Astrocyte (in vitro differentiated cells and primary cell): ENCODE data around the gene LIMA1. TPM values are rescaled to one million over a fixed set of nuclear protein-coding genes. Genes with fewer than 3 reads are reported as not detected.

ENCODE experiments used
- DNase-seq: peaks from one replicate; pipeline ENCODE4 v3.0.0-alpha.2; 2010; ENCODE audit warnings: low read depth
- FAIRE-seq: peaks from 2 replicates; lab custom pipeline; 2011; peaks lifted over from hg19 to GRCh38; lab: Jason Lieb, UNC
- H2AFZ ChIP-seq: 2 replicates; pipeline ENCODE4 v1.6.0; 2012; ENCODE audit warnings: low read depth, low read length, inconsistent platforms
- H3K27ac ChIP-seq: 2 replicates; pipeline ENCODE4 v1.5.1; 2011; ENCODE audit warnings: low read depth, low read length, inconsistent platforms
- H3K27me3 ChIP-seq: 2 replicates; pipeline ENCODE4 v1.6.0; 2011; ENCODE audit warnings: low read length, inconsistent platforms; ENCODE audit not compliant: insufficient read depth
- H3K36me3 ChIP-seq: 2 replicates; pipeline ENCODE4 v1.5.1; 2011; ENCODE audit warnings: low read length, inconsistent platforms; ENCODE audit not compliant: insufficient read depth
- H3K4me1 ChIP-seq: 2 replicates; pipeline ENCODE4 v1.5.1; 2011; ENCODE audit warnings: low read length, inconsistent platforms; ENCODE audit not compliant: insufficient read depth
- H3K4me2 ChIP-seq: 2 replicates; pipeline ENCODE4 v1.6.0; 2012; ENCODE audit warnings: low read length, inconsistent platforms
- H3K4me3 ChIP-seq: 2 replicates; pipeline ENCODE4 v1.5.1; 2011; ENCODE audit warnings: low read depth, mild to moderate bottlenecking, low read length, inconsistent platforms; ENCODE audit not compliant: insufficient read depth
- H3K79me2 ChIP-seq: 2 replicates; pipeline ENCODE4 v1.6.0; 2012; ENCODE audit warnings: mild to moderate bottlenecking, low read length, inconsistent platforms; ENCODE audit not compliant: insufficient read depth
- H3K9ac ChIP-seq: 2 replicates; pipeline ENCODE4 v1.6.0; 2012; ENCODE audit warnings: mild to moderate bottlenecking, low read length, inconsistent platforms
- H3K9me3 ChIP-seq: 2 replicates; pipeline ENCODE4 v1.5.1; 2012; ENCODE audit warnings: low read depth, mild to moderate bottlenecking, low read length, inconsistent platforms; ENCODE audit not compliant: insufficient read depth
- H4K20me1 ChIP-seq: 2 replicates; pipeline ENCODE4 v1.6.0; 2012; ENCODE audit warnings: low read length, inconsistent platforms; ENCODE audit not compliant: insufficient read depth
- H3K27ac Mint-ChIP-seq: one replicate; pipeline ENCODE4 v1.8.0; 2021; ENCODE audit warnings: mild to moderate bottlenecking, mixed read lengths; ENCODE audit not compliant: unreplicated experiment
- H3K27me3 Mint-ChIP-seq: one replicate; pipeline ENCODE4 v1.8.0; 2021; ENCODE audit warnings: low read depth, mixed read lengths; ENCODE audit not compliant: unreplicated experiment
- H3K36me3 Mint-ChIP-seq: one replicate; pipeline ENCODE4 v1.8.0; 2021; ENCODE audit warnings: low read depth, mixed read lengths; ENCODE audit not compliant: unreplicated experiment
- H3K4me1 Mint-ChIP-seq: one replicate; pipeline ENCODE4 v1.8.0; 2021; ENCODE audit warnings: low read depth, mixed read lengths; ENCODE audit not compliant: unreplicated experiment
- H3K4me3 Mint-ChIP-seq: one replicate; pipeline ENCODE4 v1.8.0; 2021; ENCODE audit warnings: mild to moderate bottlenecking, moderate library complexity, mixed read lengths; ENCODE audit not compliant: unreplicated experiment
- H3K9me3 Mint-ChIP-seq: one replicate; pipeline ENCODE4 v1.8.0; 2021; ENCODE audit warnings: mild to moderate bottlenecking, mixed read lengths; ENCODE audit not compliant: unreplicated experiment
- EZH2 ChIP-seq: IDR thresholded peaks from 2 replicates; pipeline ENCODE4 v1.6.1; 2012; ENCODE audit warnings: mild to moderate bottlenecking, low read length, inconsistent platforms; ENCODE audit not compliant: insufficient read depth
- total RNA-seq: library from RNA; stranded (reverse); gene quantifications from 2 replicates; pipeline ENCODE4 v1.2.1, GENCODE V29; 2021
- TF ChIP-seq, protein P1 (sequence below): IDR thresholded peaks from 2 replicates; pipeline ENCODE4 v1.5.1; 2011; ENCODE audit warnings: low read depth, mild to moderate bottlenecking, inconsistent platforms, low read length, moderate library complexity; ENCODE audit not compliant: insufficient read depth

Gene LIMA1
- total RNA-seq, 1 donor from 2014 or later = 173 TPM

DNA sequence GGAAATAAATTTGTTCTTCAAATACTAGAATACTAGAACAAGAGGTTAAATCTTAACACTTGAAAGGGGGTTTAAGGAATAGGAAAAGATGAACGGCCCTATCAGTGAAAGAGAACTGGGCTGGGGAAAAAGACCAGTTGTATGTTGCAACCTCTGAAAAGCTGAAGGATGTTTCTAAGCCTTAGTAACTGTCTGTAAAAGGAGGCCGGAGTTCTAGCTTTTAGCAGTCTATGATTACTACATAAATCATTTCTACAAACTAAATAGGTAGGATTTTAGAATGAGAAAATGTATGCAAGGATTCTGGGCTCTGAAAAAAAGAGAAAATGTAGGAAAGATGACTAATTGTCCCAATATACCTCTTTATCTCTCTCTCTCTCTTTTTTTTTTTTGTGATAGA, 121.1 kb downstream of the LIMA1 start:
- Mint-ChIP-seq H3K4me1 (peaks cover 10% of the 10 kb centered on the region), H3K9me3 (peaks cover 2% of the 10 kb centered on the region), H3K4me3 (peak overlapping the region; percentile 60), H3K27ac (no peak overlapping the region), H3K27me3 (no peaks in the 10 kb centered on the region), H3K36me3 (peaks cover 12% of the 10 kb centered on the region)
- no peaks in the 10 kb centered on the region for H3K9me3 ChIP-seq
- FAIRE-seq (no peak), DNase-seq (peak; percentile 21)
- no peak overlapping the region for H3K9ac ChIP-seq
- no peaks in the 10 kb centered on the region for H3K27me3 ChIP-seq
- no peaks in the 10 kb centered on the region for H3K36me3 ChIP-seq
- H4K20me1 ChIP-seq = peaks cover 50% of the 10 kb centered on the region
- TF ChIP-seq, protein P1, sequence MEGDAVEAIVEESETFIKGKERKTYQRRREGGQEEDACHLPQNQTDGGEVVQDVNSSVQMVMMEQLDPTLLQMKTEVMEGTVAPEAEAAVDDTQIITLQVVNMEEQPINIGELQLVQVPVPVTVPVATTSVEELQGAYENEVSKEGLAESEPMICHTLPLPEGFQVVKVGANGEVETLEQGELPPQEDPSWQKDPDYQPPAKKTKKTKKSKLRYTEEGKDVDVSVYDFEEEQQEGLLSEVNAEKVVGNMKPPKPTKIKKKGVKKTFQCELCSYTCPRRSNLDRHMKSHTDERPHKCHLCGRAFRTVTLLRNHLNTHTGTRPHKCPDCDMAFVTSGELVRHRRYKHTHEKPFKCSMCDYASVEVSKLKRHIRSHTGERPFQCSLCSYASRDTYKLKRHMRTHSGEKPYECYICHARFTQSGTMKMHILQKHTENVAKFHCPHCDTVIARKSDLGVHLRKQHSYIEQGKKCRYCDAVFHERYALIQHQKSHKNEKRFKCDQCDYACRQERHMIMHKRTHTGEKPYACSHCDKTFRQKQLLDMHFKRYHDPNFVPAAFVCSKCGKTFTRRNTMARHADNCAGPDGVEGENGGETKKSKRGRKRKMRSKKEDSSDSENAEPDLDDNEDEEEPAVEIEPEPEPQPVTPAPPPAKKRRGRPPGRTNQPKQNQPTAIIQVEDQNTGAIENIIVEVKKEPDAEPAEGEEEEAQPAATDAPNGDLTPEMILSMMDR = no peak
- TF ChIP-seq EZH2 = no peak
- peaks cover 93% of the 10 kb centered on the region for H3K79me2 ChIP-seq
- H2AFZ ChIP-seq = no peak overlapping the region
- no peak overlapping the region for H3K27ac ChIP-seq
- peaks cover 8% of the 10 kb centered on the region for H3K4me1 ChIP-seq
- no peak overlapping the region for H3K4me3 ChIP-seq
- no peak overlapping the region for H3K4me2 ChIP-seq

DNA sequence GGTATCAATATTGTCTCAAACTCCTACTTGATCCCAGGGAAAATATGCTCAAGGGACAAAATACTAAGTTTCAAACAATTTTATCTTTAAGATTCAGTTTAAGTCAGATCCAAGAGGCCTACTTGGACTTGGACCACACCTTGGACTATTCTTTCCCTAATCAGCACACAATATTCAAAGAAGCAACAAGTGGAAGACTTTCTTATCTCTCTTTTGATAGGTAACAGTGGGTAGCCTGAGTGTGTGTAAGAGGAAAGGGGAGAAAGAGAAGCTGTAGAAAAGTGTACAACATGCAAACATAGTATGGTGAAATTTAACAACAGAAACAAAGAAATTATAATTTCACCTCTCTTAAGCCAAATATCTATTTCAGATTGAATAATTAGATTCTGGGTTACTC, 122.7 kb downstream of the LIMA1 start:
- no peak overlapping the region for H3K4me2 ChIP-seq
- peaks cover 11% of the 10 kb centered on the region for H3K4me1 Mint-ChIP-seq
- H3K9me3 ChIP-seq = no peaks in the 10 kb centered on the region
- H3K4me3 ChIP-seq = no peak overlapping the region
- H2AFZ ChIP-seq = no peak overlapping the region
- no peaks in the 10 kb centered on the region for H3K27me3 ChIP-seq
- H4K20me1 ChIP-seq = peaks cover 54% of the 10 kb centered on the region
- H3K9me3 Mint-ChIP-seq = no peaks in the 10 kb centered on the region
- no peak for DNase-seq
- H3K79me2 ChIP-seq = peaks cover 87% of the 10 kb centered on the region
- TF ChIP-seq, protein P1 = no peak
- no peak for TF ChIP-seq EZH2
- H3K27ac Mint-ChIP-seq = no peak overlapping the region
- H3K27me3 Mint-ChIP-seq = no peaks in the 10 kb centered on the region
- no peak for FAIRE-seq
- peaks cover 10% of the 10 kb centered on the region for H3K4me1 ChIP-seq
- H3K36me3 Mint-ChIP-seq = peaks cover 7% of the 10 kb centered on the region
- H3K9ac ChIP-seq = no peak overlapping the region
- no peaks in the 10 kb centered on the region for H3K36me3 ChIP-seq
- H3K27ac ChIP-seq = no peak overlapping the region
- no peak overlapping the region for H3K4me3 Mint-ChIP-seq

DNA sequence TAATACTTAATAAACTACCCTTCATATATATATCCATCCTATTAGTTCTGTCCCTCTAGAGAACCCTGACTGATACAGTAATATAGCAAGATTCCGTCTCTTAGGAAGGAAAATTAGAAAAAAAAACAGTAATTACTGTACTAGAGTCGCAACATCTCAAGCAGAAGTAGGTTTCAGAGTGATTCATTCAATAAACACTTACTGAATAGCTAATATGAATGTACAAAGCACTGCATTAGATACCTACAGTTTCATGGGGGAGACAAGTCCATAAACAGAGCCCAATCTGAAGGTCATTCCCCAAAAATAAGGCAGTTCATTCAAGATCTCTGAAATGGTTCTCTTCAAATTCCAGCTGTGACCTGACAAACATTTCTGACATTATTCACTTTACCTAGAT, 126.1 kb downstream of the LIMA1 start:
- peak overlapping the region; percentile 31 for H3K27ac Mint-ChIP-seq
- Histone ChIP-seq H3K9me3 (no peaks in the 10 kb centered on the region), H3K9ac (no peak overlapping the region), H2AFZ (no peak overlapping the region), H3K4me2 (no peak overlapping the region), H4K20me1 (peaks cover 54% of the 10 kb centered on the region), H3K27me3 (no peaks in the 10 kb centered on the region), H3K79me2 (peaks cover 85% of the 10 kb centered on the region), H3K4me3 (no peak overlapping the region), H3K4me1 (peaks cover 10% of the 10 kb centered on the region), H3K27ac (no peak overlapping the region), H3K36me3 (no peaks in the 10 kb centered on the region)
- no peaks in the 10 kb centered on the region for H3K9me3 Mint-ChIP-seq
- peak; percentile 49 for DNase-seq
- no peaks in the 10 kb centered on the region for H3K27me3 Mint-ChIP-seq
- peak; percentile 50 for FAIRE-seq
- H3K4me1 Mint-ChIP-seq = peaks cover 8% of the 10 kb centered on the region
- H3K36me3 Mint-ChIP-seq = peaks cover 3% of the 10 kb centered on the region
- no peak for TF ChIP-seq EZH2
- TF ChIP-seq, protein P1 = no peak
- no peak overlapping the region for H3K4me3 Mint-ChIP-seq
